ENCODE data around the gene OR5J2.

DNA sequence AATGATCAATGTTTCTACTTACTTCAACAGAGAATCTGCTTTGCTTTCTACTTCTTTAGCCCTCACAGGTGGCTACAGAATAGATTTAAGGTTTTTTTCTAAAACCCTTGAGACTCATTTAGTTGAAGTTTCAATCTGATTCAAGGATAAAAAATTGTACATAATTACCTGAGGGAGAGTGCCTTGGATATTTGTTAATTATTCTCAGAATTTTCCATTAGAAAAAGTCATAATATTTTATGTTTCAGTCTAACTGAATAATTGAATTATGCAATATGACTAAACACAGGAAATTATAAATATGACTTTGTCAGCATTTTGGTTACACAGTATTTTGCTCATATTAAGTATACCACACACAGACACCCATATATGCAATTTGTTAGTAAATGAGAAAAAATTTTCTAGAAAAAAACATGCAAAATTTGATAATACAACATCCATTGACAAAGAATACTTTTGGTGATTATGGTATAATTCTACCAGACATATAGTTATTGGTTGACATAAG, 36.2 kb upstream of the OR5J2 start, which contains the start of gene OR8J3:
- TF ChIP-seq EZH2 (IDR thresholded peaks at IDR 0.05; ENCODE audit: insufficient read depth, low read length), result no peak
- TF ChIP-seq, protein P1, sequence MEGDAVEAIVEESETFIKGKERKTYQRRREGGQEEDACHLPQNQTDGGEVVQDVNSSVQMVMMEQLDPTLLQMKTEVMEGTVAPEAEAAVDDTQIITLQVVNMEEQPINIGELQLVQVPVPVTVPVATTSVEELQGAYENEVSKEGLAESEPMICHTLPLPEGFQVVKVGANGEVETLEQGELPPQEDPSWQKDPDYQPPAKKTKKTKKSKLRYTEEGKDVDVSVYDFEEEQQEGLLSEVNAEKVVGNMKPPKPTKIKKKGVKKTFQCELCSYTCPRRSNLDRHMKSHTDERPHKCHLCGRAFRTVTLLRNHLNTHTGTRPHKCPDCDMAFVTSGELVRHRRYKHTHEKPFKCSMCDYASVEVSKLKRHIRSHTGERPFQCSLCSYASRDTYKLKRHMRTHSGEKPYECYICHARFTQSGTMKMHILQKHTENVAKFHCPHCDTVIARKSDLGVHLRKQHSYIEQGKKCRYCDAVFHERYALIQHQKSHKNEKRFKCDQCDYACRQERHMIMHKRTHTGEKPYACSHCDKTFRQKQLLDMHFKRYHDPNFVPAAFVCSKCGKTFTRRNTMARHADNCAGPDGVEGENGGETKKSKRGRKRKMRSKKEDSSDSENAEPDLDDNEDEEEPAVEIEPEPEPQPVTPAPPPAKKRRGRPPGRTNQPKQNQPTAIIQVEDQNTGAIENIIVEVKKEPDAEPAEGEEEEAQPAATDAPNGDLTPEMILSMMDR (IDR thresholded peaks at IDR 0.05; ENCODE audit: insufficient read depth, low read depth, low read length), result no peak
